SK-N-SH treated with all-trans-retinoic acid at 6 μM for 48 hours (cell line): ENCODE results near the gene HNF4A.

Source experiments
- ATAC-seq: fragments of 200-7000 bp; cut with Tn5 transposase; 3 replicates; pipeline ENCODE4 v1.9.1; 2020; ENCODE audit warnings: mild to moderate bottlenecking, moderate library complexity
- ARNTL ChIP-seq: fragments of 450-650 bp; formaldehyde crosslinking; IDR thresholded peaks from 2 replicates; pipeline ENCODE4 v1.5.0; 2020; ENCODE audit warnings: low read depth, mild to moderate bottlenecking, moderate library complexity, borderline replicate concordance
- CSDC2 ChIP-seq: fragments of 250-450 bp; sonication (Bioruptor Pico); IDR thresholded peaks from 2 replicates; pipeline ENCODE4 v1.5.0; 2020; ENCODE audit warnings: mild to moderate bottlenecking, moderate library complexity
- ESRRG ChIP-seq: fragments of 250-450 bp; sonication (Bioruptor Pico); IDR thresholded peaks from 2 replicates; pipeline ENCODE4 v1.6.1; 2021; ENCODE audit warnings: mild to moderate bottlenecking
- GLIS3 ChIP-seq: fragments of 250-450 bp; sonication (Bioruptor Pico); IDR thresholded peaks from 2 replicates; pipeline ENCODE4 v1.5.0; 2020; ENCODE audit warnings: mild to moderate bottlenecking, moderate library complexity
- PATZ1 ChIP-seq: fragments of 250-450 bp; sonication (Bioruptor Pico); IDR thresholded peaks from 2 replicates; pipeline ENCODE4 v1.8.0; 2020; ENCODE audit warnings: mild to moderate bottlenecking, moderate library complexity, borderline replicate concordance
- PPARA ChIP-seq: fragments of 250-450 bp; sonication (Bioruptor Pico); IDR thresholded peaks from 2 replicates; pipeline ENCODE4 v1.5.0; 2020; ENCODE audit warnings: mild to moderate bottlenecking, borderline replicate concordance
- RARB ChIP-seq: fragments of 250-450 bp; sonication (Bioruptor Pico); IDR thresholded peaks from 2 replicates; pipeline ENCODE4 v1.8.0; 2021; ENCODE audit warnings: mild to moderate bottlenecking, moderate library complexity
- SNAI2 ChIP-seq: fragments of 250-450 bp; sonication (Bioruptor Pico); IDR thresholded peaks from 2 replicates; pipeline ENCODE4 v1.5.0; 2020; ENCODE audit warnings: mild to moderate bottlenecking, moderate library complexity
- TCF4 ChIP-seq: fragments of 250-450 bp; sonication (Bioruptor Pico); IDR thresholded peaks from 2 replicates; pipeline ENCODE4 v1.8.0; 2021; ENCODE audit warnings: mild to moderate bottlenecking, moderate library complexity, borderline replicate concordance
- TOX ChIP-seq: fragments of 250-450 bp; sonication (Bioruptor Pico); IDR thresholded peaks from 2 replicates; pipeline ENCODE4 v1.8.0; 2021; ENCODE audit warnings: mild to moderate bottlenecking, moderate library complexity, borderline replicate concordance
- TSHZ2 ChIP-seq: fragments of 250-450 bp; sonication (Bioruptor Pico); IDR thresholded peaks from 2 replicates; pipeline ENCODE4 v1.5.0; 2020; ENCODE audit warnings: mild to moderate bottlenecking, moderate library complexity
- ZC3H10 ChIP-seq: fragments of 250-450 bp; sonication (Bioruptor Pico); IDR thresholded peaks from 2 replicates; pipeline ENCODE4 v1.5.1; 2021; ENCODE audit warnings: mild to moderate bottlenecking, moderate library complexity
- ZFP3 ChIP-seq: fragments of 250-450 bp; sonication (Bioruptor Pico); IDR thresholded peaks from 2 replicates; pipeline ENCODE4 v1.5.0; 2020; ENCODE audit warnings: mild to moderate bottlenecking, moderate library complexity
- ZFP30 ChIP-seq: fragments of 450-650 bp; formaldehyde crosslinking; IDR thresholded peaks from 2 replicates; pipeline ENCODE4 v1.5.0; 2022; ENCODE audit warnings: mild to moderate bottlenecking, moderate library complexity
- ZNF565 ChIP-seq: fragments of 450-650 bp; formaldehyde crosslinking; conservative IDR thresholded peaks from 2 replicates; pipeline ENCODE4 v1.5.0; 2020; ENCODE audit warnings: low read depth, mild to moderate bottlenecking, moderate library complexity
- ZNF70 ChIP-seq: fragments of 450-650 bp; formaldehyde crosslinking; IDR thresholded peaks from 2 replicates; pipeline ENCODE4 v1.5.0; 2020; ENCODE audit warnings: mild to moderate bottlenecking, moderate library complexity
- ZNF8 ChIP-seq: fragments of 450-650 bp; formaldehyde crosslinking; IDR thresholded peaks from 2 replicates; pipeline ENCODE4 v1.5.0; 2020; ENCODE audit warnings: mild to moderate bottlenecking, moderate library complexity
- TF ChIP-seq, protein P1 (sequence below): fragments of 250-450 bp; sonication (Bioruptor Pico); IDR thresholded peaks from 2 replicates; pipeline ENCODE4 v1.5.1; 2021; ENCODE audit warnings: mild to moderate bottlenecking, moderate library complexity
- TF ChIP-seq, protein P2 (sequence below): fragments of 250-450 bp; sonication (Bioruptor Pico); IDR thresholded peaks from 2 replicates; pipeline ENCODE4 v1.5.1; 2020; ENCODE audit warnings: low read depth, mild to moderate bottlenecking, moderate library complexity

HNF4A gene

DNA sequence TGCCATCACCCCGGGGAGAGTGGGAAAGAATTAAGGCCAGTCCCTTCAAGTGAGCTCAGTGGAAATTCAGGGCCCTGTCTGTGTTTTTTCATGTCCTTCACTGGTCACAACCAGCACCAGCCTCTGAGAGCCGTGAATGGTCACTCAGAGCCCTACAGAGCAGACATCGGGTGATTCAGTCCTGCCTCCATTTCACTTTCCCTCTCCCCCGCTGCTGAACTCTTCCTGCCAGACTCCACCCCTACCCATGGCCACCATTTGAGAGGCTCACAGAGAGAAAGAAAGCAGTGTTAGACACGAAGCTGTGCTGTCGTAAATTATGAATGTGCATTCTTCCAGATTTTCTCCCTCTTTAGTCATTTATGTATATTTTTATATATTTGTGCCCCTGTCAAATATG, 13.3 kb upstream of the HNF4A start:
- ATAC-seq, result peak; percentile 49

DNA sequence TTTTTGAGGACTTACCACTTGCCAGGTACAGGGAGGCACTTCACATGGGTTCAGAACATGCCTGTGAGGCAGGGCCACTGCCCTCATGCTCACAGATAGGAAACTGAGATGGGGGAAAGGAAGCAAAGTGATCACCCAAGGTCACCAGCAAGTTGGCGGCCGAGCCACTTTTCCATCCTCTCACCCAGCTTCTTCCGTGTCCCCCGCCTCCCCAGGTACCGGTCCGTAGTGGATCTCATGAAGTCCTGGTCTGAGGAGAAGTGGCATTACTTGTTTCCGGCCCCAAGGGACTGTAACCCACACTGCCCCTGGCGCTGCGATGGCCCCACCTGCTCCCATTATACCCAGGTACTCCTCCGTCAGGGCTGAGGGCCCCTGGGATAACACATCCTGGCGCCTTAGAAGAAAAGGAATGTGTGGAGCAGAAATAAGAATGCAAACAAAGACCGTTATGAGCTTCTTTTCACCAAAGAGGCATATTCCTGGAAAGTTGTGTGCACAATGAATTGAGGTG, 12.3 kb upstream of the HNF4A start:
- no peak for ATAC-seq
- TF ChIP-seq GLIS3 (CRISPR knock-in tag), result no peak
- TF ChIP-seq ESRRG, result no peak
- TF ChIP-seq TSHZ2 (CRISPR knock-in tag), result no peak
- no peak for TF ChIP-seq TOX (CRISPR knock-in tag)
- TF ChIP-seq ZNF565, result no peak
- no peak for TF ChIP-seq SNAI2 (CRISPR knock-in tag)
- TF ChIP-seq ZFP3, result no peak
- TF ChIP-seq TCF4 (CRISPR knock-in tag), result no peak
- TF ChIP-seq PPARA (CRISPR knock-in tag), result no peak

More for the DNA sequence above, 13.3 kb upstream of the HNF4A start:
- TF ChIP-seq ZNF70 (CRISPR knock-in tag) (no peak), ZNF565 (no peak)
- TF ChIP-seq, protein P1, sequence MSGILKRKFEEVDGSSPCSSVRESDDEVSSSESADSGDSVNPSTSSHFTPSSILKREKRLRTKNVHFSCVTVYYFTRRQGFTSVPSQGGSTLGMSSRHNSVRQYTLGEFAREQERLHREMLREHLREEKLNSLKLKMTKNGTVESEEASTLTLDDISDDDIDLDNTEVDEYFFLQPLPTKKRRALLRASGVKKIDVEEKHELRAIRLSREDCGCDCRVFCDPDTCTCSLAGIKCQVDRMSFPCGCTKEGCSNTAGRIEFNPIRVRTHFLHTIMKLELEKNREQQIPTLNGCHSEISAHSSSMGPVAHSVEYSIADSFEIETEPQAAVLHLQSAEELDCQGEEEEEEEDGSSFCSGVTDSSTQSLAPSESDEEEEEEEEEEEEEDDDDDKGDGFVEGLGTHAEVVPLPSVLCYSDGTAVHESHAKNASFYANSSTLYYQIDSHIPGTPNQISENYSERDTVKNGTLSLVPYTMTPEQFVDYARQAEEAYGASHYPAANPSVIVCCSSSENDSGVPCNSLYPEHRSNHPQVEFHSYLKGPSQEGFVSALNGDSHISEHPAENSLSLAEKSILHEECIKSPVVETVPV (CRISPR knock-in tag), result no peak

GRCh38 chr20:44344723-44345122, 10.8 kb upstream of the HNF4A start:
- TF ChIP-seq TOX (CRISPR knock-in tag), result no peak
- TF ChIP-seq TCF4 (CRISPR knock-in tag), result no peak
- no peak for TF ChIP-seq ZNF8 (CRISPR knock-in tag)
- TF ChIP-seq PATZ1 (CRISPR knock-in tag), result no peak
- TF ChIP-seq, protein P1 (CRISPR knock-in tag), result no peak
- TF ChIP-seq GLIS3 (CRISPR knock-in tag), result no peak
- TF ChIP-seq, protein P2, sequence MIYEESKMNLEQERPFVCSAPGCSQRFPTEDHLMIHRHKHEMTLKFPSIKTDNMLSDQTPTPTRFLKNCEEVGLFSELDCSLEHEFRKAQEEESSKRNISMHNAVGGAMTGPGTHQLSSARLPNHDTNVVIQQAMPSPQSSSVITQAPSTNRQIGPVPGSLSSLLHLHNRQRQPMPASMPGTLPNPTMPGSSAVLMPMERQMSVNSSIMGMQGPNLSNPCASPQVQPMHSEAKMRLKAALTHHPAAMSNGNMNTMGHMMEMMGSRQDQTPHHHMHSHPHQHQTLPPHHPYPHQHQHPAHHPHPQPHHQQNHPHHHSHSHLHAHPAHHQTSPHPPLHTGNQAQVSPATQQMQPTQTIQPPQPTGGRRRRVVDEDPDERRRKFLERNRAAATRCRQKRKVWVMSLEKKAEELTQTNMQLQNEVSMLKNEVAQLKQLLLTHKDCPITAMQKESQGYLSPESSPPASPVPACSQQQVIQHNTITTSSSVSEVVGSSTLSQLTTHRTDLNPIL (CRISPR knock-in tag), result no peak
- TF ChIP-seq PPARA (CRISPR knock-in tag), result no peak
- no peak for TF ChIP-seq ZNF565
- TF ChIP-seq CSDC2 (CRISPR knock-in tag), result no peak
- no peak for TF ChIP-seq ZFP3
- TF ChIP-seq ZC3H10 (CRISPR knock-in tag), result no peak
- no peak for TF ChIP-seq ARNTL (CRISPR knock-in tag)
- ATAC-seq, result no peak

DNA sequence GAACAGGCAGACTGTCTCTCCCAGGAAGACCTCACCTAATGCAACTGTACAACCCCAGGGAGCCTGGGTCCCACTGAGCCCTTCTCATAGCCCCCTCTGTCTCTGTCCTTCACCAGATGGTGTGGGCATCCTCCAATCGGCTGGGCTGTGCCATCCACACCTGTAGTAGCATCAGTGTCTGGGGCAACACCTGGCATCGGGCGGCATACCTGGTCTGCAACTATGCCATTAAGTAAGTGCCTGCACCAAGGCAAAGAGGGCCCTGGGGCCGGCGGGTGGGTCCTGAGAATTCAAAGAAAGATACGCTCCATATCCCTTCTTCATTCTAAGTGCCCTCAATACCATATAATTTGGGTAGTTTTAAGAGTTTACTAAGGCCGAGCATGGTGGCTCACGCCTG, 10.4 kb upstream of the HNF4A start:
- no peak for ATAC-seq
- TF ChIP-seq PATZ1 (CRISPR knock-in tag) (no peak), TSHZ2 (CRISPR knock-in tag) (no peak), ZNF565 (no peak), ESRRG (no peak), ARNTL (CRISPR knock-in tag) (no peak), RARB (CRISPR knock-in tag) (no peak), ZFP3 (no peak), ZFP30 (CRISPR knock-in tag) (no peak), PPARA (CRISPR knock-in tag) (no peak)
- TF ChIP-seq, protein P2 (CRISPR knock-in tag), result no peak
